ENCODE measurements around the gene ITGA3. TPM values are rescaled to one million over a fixed set of nuclear protein-coding genes. Genes with fewer than 3 reads are reported as not detected.

Gene ITGA3
- total RNA-seq, 1 donor from 2014 or later: 13.2 TPM

- H3K27me3 Mint-ChIP-seq (ENCODE audit: unreplicated experiment): no peaks in the 10 kb centered on the region
- peaks cover 1% of the 10 kb centered on the region for H3K9me3 Mint-ChIP-seq (ENCODE audit: unreplicated experiment)
- no peak for TF ChIP-seq CTCF (IDR thresholded peaks at IDR 0.05; ENCODE audit: partially characterized antibody, unreplicated experiment)
- H3K4me3 Mint-ChIP-seq (ENCODE audit: unreplicated experiment): no peak overlapping the region
- no peak overlapping the region for H3K27ac Mint-ChIP-seq (ENCODE audit: unreplicated experiment)
- H3K36me3 Mint-ChIP-seq (ENCODE audit: unreplicated experiment): no peaks in the 10 kb centered on the region
- no peak for DNase-seq
- H3K4me1 Mint-ChIP-seq (ENCODE audit: low read depth, unreplicated experiment): no peaks in the 10 kb centered on the region
These were observed 32.0 kb downstream of the ITGA3 start for GRCh38 chr17:50087912-50088405.

- no peaks in the 10 kb centered on the region for H3K27me3 Mint-ChIP-seq (ENCODE audit: unreplicated experiment)
- H3K4me3 Mint-ChIP-seq (ENCODE audit: unreplicated experiment): no peak overlapping the region
- H3K4me1 Mint-ChIP-seq (ENCODE audit: low read depth, unreplicated experiment): no peaks in the 10 kb centered on the region
- no peak for TF ChIP-seq CTCF (IDR thresholded peaks at IDR 0.05; ENCODE audit: partially characterized antibody, unreplicated experiment)
- DNase-seq: no peak
- H3K9me3 Mint-ChIP-seq (ENCODE audit: unreplicated experiment): peaks cover 1% of the 10 kb centered on the region
- no peaks in the 10 kb centered on the region for H3K36me3 Mint-ChIP-seq (ENCODE audit: unreplicated experiment)
- H3K27ac Mint-ChIP-seq (ENCODE audit: unreplicated experiment): no peak overlapping the region
These were observed 33.3 kb downstream of the ITGA3 start for GRCh38 chr17:50088952-50089825.

- Mint-ChIP-seq H3K4me1 (ENCODE audit: low read depth, unreplicated experiment) (peaks cover 3% of the 10 kb centered on the region), H3K9me3 (ENCODE audit: unreplicated experiment) (peaks cover 4% of the 10 kb centered on the region), H3K4me3 (ENCODE audit: unreplicated experiment) (no peak overlapping the region), H3K36me3 (ENCODE audit: unreplicated experiment) (no peaks in the 10 kb centered on the region), H3K27ac (ENCODE audit: unreplicated experiment) (no peak overlapping the region), H3K27me3 (ENCODE audit: unreplicated experiment) (peaks cover 2% of the 10 kb centered on the region)
- DNase-seq: no peak
- TF ChIP-seq CTCF (IDR thresholded peaks at IDR 0.05; ENCODE audit: partially characterized antibody, unreplicated experiment): no peak
These were observed 34.2 kb downstream of the ITGA3 start for GRCh38 chr17:50090071-50090470.

GRCh38 chr17:50090971-50091917, 35.3 kb downstream of the ITGA3 start:
- Mint-ChIP-seq H3K4me3 (ENCODE audit: unreplicated experiment) (no peak overlapping the region), H3K36me3 (ENCODE audit: unreplicated experiment) (no peaks in the 10 kb centered on the region), H3K27me3 (ENCODE audit: unreplicated experiment) (peaks cover 8% of the 10 kb centered on the region), H3K9me3 (ENCODE audit: unreplicated experiment) (peaks cover 4% of the 10 kb centered on the region), H3K27ac (ENCODE audit: unreplicated experiment) (no peak overlapping the region), H3K4me1 (ENCODE audit: low read depth, unreplicated experiment) (peaks cover 6% of the 10 kb centered on the region)
- no peak for TF ChIP-seq CTCF (IDR thresholded peaks at IDR 0.05; ENCODE audit: partially characterized antibody, unreplicated experiment)
- no peak for DNase-seq
